GM19023 (cell line): ENCODE measurements around the gene SELENOI.

ENCODE experiments used
- ATAC-seq: cut with Tn5 transposase; IDR thresholded peaks from one replicate; pipeline ENCODE4 v1.9.1; 2021; ENCODE audit warnings: mild to moderate bottlenecking, moderate library complexity; ENCODE audit not compliant: unreplicated experiment

The SELENOI gene

DNA sequence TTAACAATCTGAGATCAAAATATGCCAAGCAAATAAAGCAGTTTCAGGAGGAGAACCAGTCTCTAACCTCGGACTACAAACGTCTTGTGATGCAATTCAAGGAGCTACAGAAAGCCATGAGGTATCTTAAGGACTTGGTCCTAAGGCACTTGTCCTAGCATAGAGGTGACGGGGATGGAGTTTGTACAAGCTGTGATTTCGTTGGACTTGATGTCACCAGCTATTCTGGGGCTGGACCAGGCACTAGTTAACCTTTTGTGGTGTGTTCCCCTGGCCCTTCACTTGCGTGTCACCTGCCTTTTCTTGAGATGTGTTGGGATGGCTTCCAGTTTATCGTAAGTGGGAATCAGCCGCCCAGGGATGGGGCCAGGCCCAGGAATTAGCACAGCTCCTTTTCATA, 98.3 kb downstream of the SELENOI start:
- ATAC-seq: no peak
